NCI-H2196 treated with DMSO at 0.1 percent for 48 hours (cell line): ENCODE measurements around the gene SPRY4.
"Not testable (repeated sequence)": the region's sequence is repeated elsewhere in the genome, so short reads cannot be mapped to it uniquely, and the experiment has no call there.

Experiments used
- DNase-seq: peaks from one replicate; lab custom pipeline; 2025; ENCODE audit not compliant: unreplicated experiment; lab: John Stamatoyannopoulos, UW

SPRY4 gene

GRCh38 chr5:142264084-142264483 lies 60.7 kb downstream of the SPRY4 start:
- not testable (repeated sequence) for DNase-seq

DNA sequence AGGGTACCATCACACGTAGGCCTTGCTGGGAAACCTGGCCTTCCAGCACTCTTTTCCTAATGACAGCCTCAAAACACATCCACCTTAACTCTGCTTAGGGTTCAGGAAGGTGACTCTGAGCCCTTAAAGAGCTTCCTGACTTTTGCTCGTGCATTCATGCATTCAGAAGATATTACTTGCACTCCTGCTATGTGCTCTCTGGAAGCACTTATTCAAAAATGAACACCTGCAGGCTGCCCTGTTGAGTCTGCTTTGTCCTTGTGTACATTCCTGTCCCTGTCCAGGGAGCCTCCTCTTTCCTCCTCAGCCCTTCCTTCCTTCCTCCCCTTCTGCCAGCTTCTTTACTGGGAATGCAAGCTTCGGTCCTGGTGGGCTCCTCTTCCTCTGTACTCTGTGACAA lies 61.5 kb downstream of the SPRY4 start:
- DNase-seq: no peak

GRCh38 chr5:142262683-142263082 lies 62.1 kb downstream of the SPRY4 start:
- no peak for DNase-seq
